HEK293 (cell line): ENCODE results near the gene FZR1.

Experiments
- CTCF ChIA-PET: fragments of 350-600 bp; formaldehyde crosslinking; extraction: SDS; loops from one replicate; lab custom pipeline; 2021; ENCODE audit warnings: antibody characterized with exemption; lab: Yijun Ruan, JAX
- POLR2A ChIA-PET: fragments of 300-600 bp; formaldehyde crosslinking; extraction: SDS; loops from one replicate; lab custom pipeline; 2020; ENCODE audit warnings: antibody characterized with exemption, inconsistent platforms; lab: Yijun Ruan, JAX
- H3K27ac ChIP-seq: fragments of 200-500 bp; sonication (Bioruptor generic); 2 replicates; pipeline ENCODE4 v1.5.1; 2014; ENCODE audit warnings: low read depth, low read length, control low read depth, inconsistent platforms; ENCODE audit errors: extremely low read depth
- H3K36me3 ChIP-seq, 2 experiments: fragments of 200-500 bp in 1 of 2; sonication (Bioruptor generic) in 1 of 2; 1 replicate in 1 of 2; 2 replicates in 1 of 2; pipeline ENCODE4 v1.5.1; 2014 to 2017; ENCODE audit warnings: inconsistent platforms in 2 of 2, low read length in 2 of 2; ENCODE audit not compliant: control insufficient read depth in 2 of 2, insufficient read depth in 1 of 2
- H3K4me1 ChIP-seq: fragments of 200-500 bp; sonication (Bioruptor generic); 2 replicates; pipeline ENCODE4 v1.5.1; 2014; ENCODE audit warnings: mild to moderate bottlenecking, low read length, inconsistent platforms; ENCODE audit not compliant: control insufficient read depth, insufficient read depth
- H3K4me3 ChIP-seq: 2 replicates; pipeline ENCODE4 v1.5.1; 2011; ENCODE audit warnings: low read depth, mild to moderate bottlenecking, control low read depth, low read length, moderate library complexity
- H3K9me3 ChIP-seq: fragments of 200-500 bp; sonication (Bioruptor generic); 2 replicates; pipeline ENCODE4 v1.5.1; 2014; ENCODE audit warnings: low read depth, low read length, inconsistent platforms; ENCODE audit not compliant: control insufficient read depth, insufficient read depth
- BCL11A ChIP-seq: fragments of 450-650 bp; formaldehyde crosslinking; IDR thresholded peaks from 2 replicates; pipeline ENCODE4 v1.5.1; 2016; ENCODE audit warnings: low read depth, missing biosample characterization, missing genetic modification characterization
- GLIS1 ChIP-seq: fragments of 450-650 bp; formaldehyde crosslinking; IDR thresholded peaks from 2 replicates; pipeline ENCODE4 v1.5.1; 2016; ENCODE audit warnings: missing biosample characterization, missing genetic modification characterization
- KLF10 ChIP-seq: fragments of 450-650 bp; IDR thresholded peaks from 2 replicates; pipeline ENCODE4 v1.5.1; 2018; ENCODE audit warnings: missing biosample characterization, mild to moderate bottlenecking, missing genetic modification characterization
- KLF17 ChIP-seq: fragments of 450-650 bp; formaldehyde crosslinking; IDR thresholded peaks from 2 replicates; pipeline ENCODE4 v1.5.1; 2016; ENCODE audit warnings: missing biosample characterization, missing genetic modification characterization
- SP2 ChIP-seq: fragments of 450-650 bp; formaldehyde crosslinking; IDR thresholded peaks from 2 replicates; pipeline ENCODE4 v1.5.1; 2016; ENCODE audit warnings: missing biosample characterization, missing genetic modification characterization
- SP3 ChIP-seq: fragments of 450-650 bp; formaldehyde crosslinking; IDR thresholded peaks from 2 replicates; pipeline ENCODE4 v1.5.1; 2016; ENCODE audit warnings: missing biosample characterization, missing genetic modification characterization
- SP7 ChIP-seq: fragments of 450-650 bp; formaldehyde crosslinking; IDR thresholded peaks from 2 replicates; pipeline ENCODE4 v1.5.1; 2016; ENCODE audit warnings: missing biosample characterization, missing genetic modification characterization
- YY2 ChIP-seq: fragments of 450-650 bp; formaldehyde crosslinking; IDR thresholded peaks from 2 replicates; pipeline ENCODE4 v1.5.1; 2016; ENCODE audit warnings: missing biosample characterization, missing genetic modification characterization
- ZBTB7A ChIP-seq: fragments of 450-650 bp; formaldehyde crosslinking; IDR thresholded peaks from 2 replicates; pipeline ENCODE4 v1.5.1; 2016; ENCODE audit warnings: low read depth, missing biosample characterization, missing genetic modification characterization
- ZNF10 ChIP-seq: fragments of 450-650 bp; formaldehyde crosslinking; IDR thresholded peaks from 2 replicates; pipeline ENCODE4 v1.5.1; 2017; ENCODE audit warnings: missing biosample characterization, missing genetic modification characterization
- ZNF202 ChIP-seq: fragments of 450-650 bp; formaldehyde crosslinking; IDR thresholded peaks from 2 replicates; pipeline ENCODE4 v1.5.1; 2016; ENCODE audit warnings: missing biosample characterization, missing genetic modification characterization, borderline replicate concordance
- ZNF391 ChIP-seq: fragments of 450-650 bp; formaldehyde crosslinking; IDR thresholded peaks from 2 replicates; pipeline ENCODE4 v1.5.1; 2016; ENCODE audit warnings: low read depth, missing biosample characterization, missing genetic modification characterization, borderline replicate concordance
- ZNF404 ChIP-seq: fragments of 450-650 bp; formaldehyde crosslinking; IDR thresholded peaks from 2 replicates; pipeline ENCODE4 v1.5.1; 2017; ENCODE audit warnings: missing biosample characterization, missing genetic modification characterization
- ZNF544 ChIP-seq: fragments of 450-650 bp; formaldehyde crosslinking; IDR thresholded peaks from 2 replicates; pipeline ENCODE4 v1.5.0; 2017; ENCODE audit warnings: missing biosample characterization, missing genetic modification characterization
- ZNF600 ChIP-seq: fragments of 450-650 bp; formaldehyde crosslinking; IDR thresholded peaks from 2 replicates; pipeline ENCODE4 v1.5.1; 2016; ENCODE audit warnings: missing biosample characterization, missing genetic modification characterization
- ZNF621 ChIP-seq: fragments of 450-650 bp; formaldehyde crosslinking; IDR thresholded peaks from 2 replicates; pipeline ENCODE4 v1.5.1; 2017; ENCODE audit warnings: missing biosample characterization, missing genetic modification characterization
- ZXDB ChIP-seq: fragments of 450-650 bp; formaldehyde crosslinking; IDR thresholded peaks from 2 replicates; pipeline ENCODE4 v1.5.1; 2016; ENCODE audit warnings: missing biosample characterization, missing genetic modification characterization
- TF ChIP-seq, protein P1 (sequence below): fragments of 450-650 bp; formaldehyde crosslinking; IDR thresholded peaks from 2 replicates; pipeline ENCODE4 v1.5.1; 2016; ENCODE audit warnings: missing biosample characterization, missing genetic modification characterization
- TF ChIP-seq, protein P2 (sequence below): fragments of 450-650 bp; formaldehyde crosslinking; IDR thresholded peaks from 2 replicates; pipeline ENCODE4 v1.5.1; 2016; ENCODE audit warnings: missing biosample characterization, missing genetic modification characterization

FZR1 gene

GRCh38 chr19:3537438-3538240, 31.5 kb downstream of the FZR1 start (continued):
- TF ChIP-seq KLF17 (peak; percentile 78), ZNF391 (no peak), SP3 (tag by site-specific recombination) (peak; percentile 19; the same call in 1 of the 2 replicates), SP7 (tag by site-specific recombination) (0 out of 2 replicates have a peak, but pooled peaks have one; percentile 11), KLF10 (tag by site-specific recombination) (no peak), ZNF202 (tag by site-specific recombination) (no peak), ZNF621 (no peak), YY2 (tag by site-specific recombination) (no peak), ZNF544 (tag by site-specific recombination) (no peak), SP2 (tag by site-specific recombination) (peak; percentile 41), GLIS1 (tag by site-specific recombination) (peak; percentile 75), ZBTB7A (0 out of 2 replicates have a peak, but pooled peaks have one; percentile 11), ZNF10 (peak; percentile 48; the same call in 1 of the 2 replicates), ZXDB (tag by site-specific recombination) (0 out of 2 replicates have a peak, but pooled peaks have one; percentile 21)
- TF ChIP-seq, protein P1, sequence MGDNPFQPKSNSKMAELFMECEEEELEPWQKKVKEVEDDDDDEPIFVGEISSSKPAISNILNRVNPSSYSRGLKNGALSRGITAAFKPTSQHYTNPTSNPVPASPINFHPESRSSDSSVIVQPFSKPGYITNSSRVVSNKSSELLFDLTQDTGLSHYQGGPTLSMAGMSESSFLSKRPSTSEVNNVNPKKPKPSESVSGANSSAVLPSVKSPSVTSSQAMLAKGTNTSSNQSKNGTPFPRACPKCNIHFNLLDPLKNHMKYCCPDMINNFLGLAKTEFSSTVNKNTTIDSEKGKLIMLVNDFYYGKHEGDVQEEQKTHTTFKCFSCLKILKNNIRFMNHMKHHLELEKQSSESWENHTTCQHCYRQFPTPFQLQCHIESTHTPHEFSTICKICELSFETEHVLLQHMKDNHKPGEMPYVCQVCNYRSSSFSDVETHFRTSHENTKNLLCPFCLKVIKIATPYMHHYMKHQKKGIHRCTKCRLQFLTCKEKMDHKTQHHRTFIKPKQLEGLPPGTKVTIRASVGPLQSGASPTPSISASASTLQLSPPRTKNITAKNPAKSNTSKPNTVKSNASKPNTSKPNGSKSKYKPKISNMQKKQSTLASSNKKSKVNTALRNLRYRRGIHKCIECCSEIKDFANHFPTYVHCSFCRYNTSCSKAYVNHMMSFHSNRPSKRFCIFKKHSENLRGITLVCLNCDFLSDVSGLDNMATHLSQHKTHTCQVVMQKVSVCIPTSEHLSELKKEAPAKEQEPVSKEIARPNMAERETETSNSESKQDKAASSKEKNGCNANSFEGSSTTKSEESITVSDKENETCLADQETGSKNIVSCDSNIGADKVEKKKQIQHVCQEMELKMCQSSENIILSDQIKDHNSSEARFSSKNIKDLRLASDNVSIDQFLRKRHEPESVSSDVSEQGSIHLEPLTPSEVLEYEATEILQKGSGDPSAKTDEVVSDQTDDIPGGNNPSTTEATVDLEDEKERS (tag by site-specific recombination), result peak; percentile 61; the same call in 1 of the 2 replicates
- TF ChIP-seq, protein P2, sequence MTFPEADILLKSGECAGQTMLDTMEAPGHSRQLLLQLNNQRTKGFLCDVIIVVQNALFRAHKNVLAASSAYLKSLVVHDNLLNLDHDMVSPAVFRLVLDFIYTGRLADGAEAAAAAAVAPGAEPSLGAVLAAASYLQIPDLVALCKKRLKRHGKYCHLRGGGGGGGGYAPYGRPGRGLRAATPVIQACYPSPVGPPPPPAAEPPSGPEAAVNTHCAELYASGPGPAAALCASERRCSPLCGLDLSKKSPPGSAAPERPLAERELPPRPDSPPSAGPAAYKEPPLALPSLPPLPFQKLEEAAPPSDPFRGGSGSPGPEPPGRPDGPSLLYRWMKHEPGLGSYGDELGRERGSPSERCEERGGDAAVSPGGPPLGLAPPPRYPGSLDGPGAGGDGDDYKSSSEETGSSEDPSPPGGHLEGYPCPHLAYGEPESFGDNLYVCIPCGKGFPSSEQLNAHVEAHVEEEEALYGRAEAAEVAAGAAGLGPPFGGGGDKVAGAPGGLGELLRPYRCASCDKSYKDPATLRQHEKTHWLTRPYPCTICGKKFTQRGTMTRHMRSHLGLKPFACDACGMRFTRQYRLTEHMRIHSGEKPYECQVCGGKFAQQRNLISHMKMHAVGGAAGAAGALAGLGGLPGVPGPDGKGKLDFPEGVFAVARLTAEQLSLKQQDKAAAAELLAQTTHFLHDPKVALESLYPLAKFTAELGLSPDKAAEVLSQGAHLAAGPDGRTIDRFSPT (tag by site-specific recombination), result peak; percentile 67; the same call in 1 of the 2 replicates

DNA sequence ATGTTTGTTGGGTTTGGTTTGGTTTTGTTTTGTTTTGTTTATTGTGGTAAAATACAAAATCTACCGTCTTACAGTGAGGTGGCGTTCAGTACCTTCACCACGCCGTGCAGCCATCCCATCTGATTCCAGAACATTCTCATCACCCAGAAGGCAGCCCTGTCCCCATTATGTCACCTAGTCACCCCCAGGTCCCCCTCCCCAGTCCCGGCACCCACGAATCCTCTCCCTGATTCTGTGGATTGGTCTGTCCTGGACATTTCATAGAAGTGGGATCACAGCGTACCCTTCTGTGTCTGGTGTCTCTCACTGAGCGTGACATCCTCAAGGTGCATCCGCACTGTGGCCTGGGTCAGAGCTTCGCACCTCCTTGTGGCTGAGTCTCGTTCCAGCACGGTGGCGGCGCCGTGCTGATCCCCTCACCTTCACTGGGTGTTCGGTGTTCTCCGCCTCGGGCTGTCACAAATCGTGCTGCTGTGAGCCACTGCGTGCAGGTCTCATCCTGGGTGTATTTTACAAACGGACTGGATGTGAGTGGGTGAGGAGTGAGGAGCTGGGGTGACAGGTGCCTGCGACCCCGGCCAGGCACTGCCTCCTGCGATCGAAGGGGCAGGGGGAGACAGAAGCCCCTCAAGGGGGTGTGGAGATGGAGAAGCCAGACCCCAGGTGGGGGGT, 32.3 kb downstream of the FZR1 start:
- ChIA-PET CTCF (no interaction called here), POLR2A (no interaction called here)
- no peaks in the 10 kb centered on the region for H3K4me1 ChIP-seq

More for the DNA sequence above, 32.3 kb downstream of the FZR1 start:
- TF ChIP-seq ZNF600 (tag by site-specific recombination) (peak; percentile 49; the same call in 1 of the 2 replicates), BCL11A (tag by site-specific recombination) (no peak), SP7 (tag by site-specific recombination) (0 out of 2 replicates have a peak, but pooled peaks have one; percentile 2), ZNF404 (tag by site-specific recombination) (no peak)
- peaks cover 3 to 38% of the 10 kb centered on the region in 2 experiments; a peak in 2 of 3 replicates for H3K36me3 ChIP-seq
- no peak overlapping the region for H3K4me3 ChIP-seq
- no peaks in the 10 kb centered on the region for H3K9me3 ChIP-seq
- peak overlapping the region; percentile 1; the same call in 1 of the 2 replicates for H3K27ac ChIP-seq
